Tracheal epithelial cell (primary cell): ENCODE data around the gene PRSS2. TPM values are rescaled to one million over a fixed set of nuclear protein-coding genes. Genes with fewer than 3 reads are reported as not detected.

Source experiments
- total RNA-seq: library from RNA; depleted of rRNA; stranded (reverse); fragments of >200 nt; gene quantifications from 2 replicates; pipeline ENCODE4 v1.2.1, GENCODE V29; 2014

PRSS2 gene
- not detected in 2 replicates for total RNA-seq

DNA sequence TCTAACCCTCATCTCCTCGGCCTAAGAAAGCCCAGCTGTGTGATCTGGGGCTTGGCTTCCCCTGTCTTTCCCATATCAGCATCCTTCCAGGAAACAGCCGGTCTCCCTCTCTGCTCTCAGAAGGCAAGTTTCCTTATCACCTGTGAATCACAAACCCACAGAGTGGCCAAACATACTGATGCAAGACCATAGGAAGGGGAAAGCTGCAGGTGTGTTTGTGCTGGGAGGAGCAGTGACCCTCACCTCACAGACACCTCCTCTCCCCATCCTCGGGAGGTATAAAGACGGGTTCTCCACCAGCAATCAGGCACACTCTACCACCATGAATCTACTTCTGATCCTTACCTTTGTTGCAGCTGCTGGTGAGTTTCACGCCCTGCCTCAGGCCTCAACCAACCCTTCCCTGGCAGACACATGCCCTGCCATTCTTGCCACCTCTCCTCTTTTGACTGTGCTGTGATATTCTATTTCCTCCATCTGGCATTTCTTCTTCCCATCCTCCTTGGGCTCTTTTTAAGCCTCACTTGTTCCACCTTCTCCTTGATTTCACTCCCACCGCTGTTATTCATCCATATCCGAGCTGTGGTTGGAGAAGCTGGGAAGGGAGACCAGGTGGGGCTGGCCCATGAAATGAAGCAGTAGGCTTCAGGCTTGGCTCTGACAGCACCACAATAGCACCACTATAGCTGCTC lies at the start of gene PRSS2:
Gene PRSS2, plus strand, starts transcription at position 310 of the 692 bp plus-strand sequence. Its CDS starts 13 bp downstream, at position 323.

DNA sequence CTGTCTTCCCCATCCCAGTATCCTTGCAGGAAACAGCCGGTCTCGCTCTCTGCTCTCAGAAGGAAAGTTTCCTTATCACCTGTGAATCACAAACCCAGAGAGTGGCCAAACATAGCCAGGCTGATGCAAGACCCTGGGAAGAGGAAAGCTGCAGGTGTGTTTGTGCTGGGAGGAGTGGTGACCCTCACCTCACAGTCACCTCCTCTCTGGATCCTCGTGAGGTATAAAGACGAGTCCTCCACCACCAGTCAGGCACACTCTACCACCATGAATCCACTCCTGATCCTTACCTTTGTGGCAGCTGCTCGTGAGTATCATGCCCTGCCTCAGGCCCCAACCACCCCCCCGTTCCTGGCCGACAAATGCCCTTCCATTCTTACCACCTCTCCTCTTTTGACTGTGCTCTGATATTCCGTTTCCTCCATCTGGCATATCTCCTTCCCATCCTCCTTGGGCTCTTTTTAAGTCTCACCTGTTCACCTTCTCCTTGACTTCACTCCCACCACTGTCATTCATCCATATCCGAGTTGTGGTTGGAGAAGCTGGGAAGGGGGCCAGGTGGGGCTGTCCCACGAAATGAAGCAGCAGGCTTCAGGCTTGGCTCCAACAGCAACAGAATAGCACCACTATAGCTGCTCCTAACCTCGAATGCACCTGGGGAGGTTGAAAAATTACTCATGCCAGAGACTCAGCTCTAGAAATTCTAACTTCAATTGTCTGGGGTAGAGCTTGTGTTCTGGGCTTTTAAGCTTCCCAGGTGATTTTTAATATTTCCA lies 21.4 kb upstream of the PRSS2 start, which contains the start of gene PRSS1:
Gene PRSS1, plus strand, starts transcription at position 255 of the 776 bp plus-strand sequence. Its CDS starts 13 bp downstream, at position 268.

Other genes with a start within 250 kb of the PRSS2 start
- not detected in 2 replicates for gene PRSS1, start 21.5 kb upstream of the PRSS2 start, total RNA-seq
- under 0.01 and 0.72 TPM in 2 replicates for gene EPHB6, start 84.1 kb downstream of the PRSS2 start, total RNA-seq
- gene TRPV6, start 114.8 kb downstream of the PRSS2 start, total RNA-seq, result under 0.01 TPM in 1 of 2 replicates, not detected in the other
- gene TRPV5, start 162.8 kb downstream of the PRSS2 start, total RNA-seq, result not detected in 2 replicates
- gene LLCFC1, start 168.5 kb downstream of the PRSS2 start, total RNA-seq, result not detected in 2 replicates
- 0.72 TPM in 1 of 2 replicates, not detected in the other for gene KEL, start 191.4 kb downstream of the PRSS2 start, total RNA-seq